Neural cell (in vitro differentiated cells): Measurements from ENCODE around the gene LYPD3. TPM values are rescaled to one million over a fixed set of nuclear protein-coding genes. Genes with fewer than 3 reads are reported as not detected.
"Not testable (repeated sequence)": the region's sequence is repeated elsewhere in the genome, so short reads cannot be mapped to it uniquely, and the experiment has no call there.

Experiments
- H2AFZ ChIP-seq: fragments of 200-600, 300-800 bp; sonication (generic), shearing (Covaris generic); 2 replicates; pipeline ENCODE4 v1.6.0; 2014; ENCODE audit warnings: low read depth, mild to moderate bottlenecking, antibody characterized with exemption, low read length, moderate library complexity
- H3F3A ChIP-seq: fragments of 200-600 bp; shearing (Covaris generic); 2 replicates; pipeline ENCODE4 v1.6.1; 2016; ENCODE audit warnings: mild to moderate bottlenecking, moderate library complexity, mixed read lengths, antibody characterized with exemption, low read length; ENCODE audit not compliant: insufficient read depth, poor library complexity, severe bottlenecking
- H3K27ac ChIP-seq: fragments of 200-600, 300-800 bp; sonication (generic), shearing (Covaris generic); 2 replicates; pipeline ENCODE4 v1.5.1; 2014; ENCODE audit warnings: mild to moderate bottlenecking, low read length, moderate library complexity
- H3K27me3 ChIP-seq: fragments of 300-800, 200-600 bp; sonication (generic), shearing (Covaris generic); 2 replicates; pipeline ENCODE4 v1.6.0; 2014; ENCODE audit warnings: mild to moderate bottlenecking, low read depth, low read length, moderate library complexity; ENCODE audit not compliant: insufficient read depth
- H3K36me3 ChIP-seq: fragments of 300-800, 200-600 bp; sonication (generic), shearing (Covaris generic); 2 replicates; pipeline ENCODE4 v1.5.1; 2014; ENCODE audit warnings: mild to moderate bottlenecking, antibody characterized with exemption, low read length, moderate library complexity; ENCODE audit not compliant: insufficient read depth
- H3K4me2 ChIP-seq: fragments of 300-800, 200-600 bp; sonication (generic), shearing (Covaris generic); 2 replicates; pipeline ENCODE4 v1.6.0; 2014; ENCODE audit warnings: mild to moderate bottlenecking, low read length
- H3K4me3 ChIP-seq: fragments of 300-800, 200-600 bp; sonication (generic), shearing (Covaris generic); 2 replicates; pipeline ENCODE4 v1.5.1; 2014; ENCODE audit warnings: mild to moderate bottlenecking, low read length, moderate library complexity
- H3K79me2 ChIP-seq: fragments of 200-600 bp; shearing (Covaris generic); replicated peaks from 2 replicates; pipeline ENCODE4 v1.6.0; 2014; ENCODE audit warnings: mild to moderate bottlenecking, low read length, moderate library complexity; ENCODE audit not compliant: insufficient read depth
- H3K9ac ChIP-seq: fragments of 300-800, 200-600 bp; sonication (generic), shearing (Covaris generic); 2 replicates; pipeline ENCODE4 v1.6.1; 2016; ENCODE audit warnings: mild to moderate bottlenecking, low read length, mixed read lengths
- H3K9me2 ChIP-seq: fragments of 200-600 bp; shearing (Covaris generic); 2 replicates; pipeline ENCODE4 v1.6.1; 2016; ENCODE audit warnings: mild to moderate bottlenecking, low read length, mixed read lengths; ENCODE audit not compliant: insufficient read depth
- H3K9me3 ChIP-seq: fragments of 200-600, 300-800 bp; sonication (generic), shearing (Covaris generic); 2 replicates; pipeline ENCODE4 v1.6.1; 2016; ENCODE audit warnings: mild to moderate bottlenecking, mixed run types, low read length, moderate library complexity, mixed read lengths
- H4K20me1 ChIP-seq: fragments of 200-600 bp; shearing (Covaris generic); 2 replicates; pipeline ENCODE4 v1.6.1; 2016; ENCODE audit warnings: mild to moderate bottlenecking, mixed run types; ENCODE audit not compliant: insufficient read depth
- CTCF ChIP-seq: fragments of 450-650 bp; IDR thresholded peaks from 2 replicates; pipeline ENCODE4 v1.5.1; 2014; ENCODE audit warnings: antibody characterized with exemption, mild to moderate bottlenecking, moderate library complexity; ENCODE audit not compliant: poor library complexity, severe bottlenecking
- EP300 ChIP-seq: fragments of 450-650 bp; conservative IDR thresholded peaks from 2 replicates; pipeline ENCODE4 v1.6.1; 2014; ENCODE audit warnings: antibody characterized with exemption, mild to moderate bottlenecking, moderate library complexity; ENCODE audit not compliant: poor library complexity, severe bottlenecking
- EZH2 ChIP-seq: fragments of 200-600, 300-800 bp; shearing (Covaris generic), sonication (generic); IDR thresholded peaks from 2 replicates; pipeline ENCODE4 v1.6.1; 2014; ENCODE audit warnings: antibody characterized with exemption, low read length, borderline replicate concordance, mild to moderate bottlenecking; ENCODE audit not compliant: insufficient read depth, poor library complexity, severe bottlenecking
- MXI1 ChIP-seq: fragments of 450-650 bp; conservative IDR thresholded peaks from 2 replicates; pipeline ENCODE4 v1.6.1; 2014; ENCODE audit warnings: antibody characterized with exemption, mild to moderate bottlenecking; ENCODE audit not compliant: poor library complexity, severe bottlenecking
- POLR2AphosphoS5 ChIP-seq: IDR thresholded peaks from 2 replicates; pipeline ENCODE4 v1.6.1; 2012
- RAD21 ChIP-seq: fragments of 450-650 bp; conservative IDR thresholded peaks from 2 replicates; pipeline ENCODE4 v1.6.1; 2014; ENCODE audit warnings: antibody characterized with exemption, mild to moderate bottlenecking, moderate library complexity
- REST ChIP-seq: IDR thresholded peaks from 2 replicates; pipeline ENCODE4 v1.6.1; 2012; ENCODE audit warnings: borderline replicate concordance
- SMC3 ChIP-seq: fragments of 450-650 bp; conservative IDR thresholded peaks from 2 replicates; pipeline ENCODE4 v1.6.1; 2014; ENCODE audit warnings: antibody characterized with exemption, mild to moderate bottlenecking, moderate library complexity; ENCODE audit not compliant: poor library complexity
- TAF1 ChIP-seq: IDR thresholded peaks from 2 replicates; pipeline ENCODE4 v1.6.1; 2012; ENCODE audit warnings: low read depth
- polyA plus RNA-seq: library from polyadenylated mRNA; depleted of rRNA; stranded (reverse); fragments of >200 nt; gene quantifications from 2 replicates; pipeline ENCODE4 v1.2.3, GENCODE V29; 2014

LYPD3 gene
- polyA plus RNA-seq, 1 donor from 2014 or later, result not detected

- Histone ChIP-seq H3K4me2 (no peak overlapping the region), H3K4me3 (no peak overlapping the region), H2AFZ (no peak overlapping the region), H3K36me3 (no peaks in the 10 kb centered on the region), H3K79me2 (no peaks in the 10 kb centered on the region), H3K27ac (no peak overlapping the region), H3K9me2 (no peaks in the 10 kb centered on the region), H3K9me3 (no peaks in the 10 kb centered on the region), H3F3A (no peaks in the 10 kb centered on the region), H3K9ac (no peak overlapping the region), H3K27me3 (no peaks in the 10 kb centered on the region), H4K20me1 (no peaks in the 10 kb centered on the region)
- no peak for TF ChIP-seq REST
- no peak for TF ChIP-seq POLR2AphosphoS5
- TF ChIP-seq RAD21, result no peak
- no peak for TF ChIP-seq CTCF
- no peak for TF ChIP-seq EZH2
- no peak for TF ChIP-seq SMC3
- no peak for TF ChIP-seq EP300
- no peak for TF ChIP-seq MXI1
- TF ChIP-seq TAF1, result no peak
Measured at GRCh38 chr19:43438291-43439031, 26.9 kb downstream of the LYPD3 start.

GRCh38 chr19:43437712-43438111 lies 27.7 kb downstream of the LYPD3 start:
- no peak overlapping the region for H2AFZ ChIP-seq

GRCh38 chr19:43437284-43437683 lies 28.1 kb downstream of the LYPD3 start:
- not testable (repeated sequence) for H2AFZ ChIP-seq, H3K36me3 ChIP-seq

More at GRCh38 chr19:43437712-43438111, 27.7 kb downstream of the LYPD3 start:
- Histone ChIP-seq H4K20me1 (no peaks in the 10 kb centered on the region), H3K27ac (no peak overlapping the region), H3K27me3 (no peaks in the 10 kb centered on the region), H3K9me3 (no peaks in the 10 kb centered on the region), H3K79me2 (no peaks in the 10 kb centered on the region), H3K4me2 (no peak overlapping the region), H3K9me2 (no peaks in the 10 kb centered on the region), H3K36me3 (no peaks in the 10 kb centered on the region), H3K9ac (no peak overlapping the region), H3F3A (no peaks in the 10 kb centered on the region), H3K4me3 (no peak overlapping the region)
- TF ChIP-seq TAF1 (no peak), SMC3 (no peak), CTCF (no peak), EP300 (no peak), MXI1 (no peak), RAD21 (no peak)

More at GRCh38 chr19:43437284-43437683, 28.1 kb downstream of the LYPD3 start:
- not testable (repeated sequence) for H3F3A ChIP-seq, H3K9ac ChIP-seq, H3K9me3 ChIP-seq, H3K27me3 ChIP-seq, H3K9me2 ChIP-seq, H4K20me1 ChIP-seq, H3K4me2 ChIP-seq, H3K4me3 ChIP-seq, H3K79me2 ChIP-seq, H3K27ac ChIP-seq
